A549 (cell line): ENCODE data around the gene FAM110C. TPM values are rescaled to one million over a fixed set of nuclear protein-coding genes. Genes with fewer than 3 reads are reported as not detected.

ENCODE experiments used
- ATAC-seq, 2 experiments: fragments of 200-7000 bp in 1 of 2; fragments of >200 bp in 1 of 2; cut with Nextera tagmentation in 1 of 2; cut with Tn5 transposase in 1 of 2; 3 replicates each; pipeline versions ENCODE4 v1.8.0 to v1.9.1; 2018 to 2020; ENCODE audit warnings: mild to moderate bottlenecking in 1 of 2, moderate library complexity in 1 of 2
- CTCF ChIA-PET: fragments of 300-600 bp; sonication (Branson Sonifier 250); formaldehyde crosslinking; extraction: SDS; loops from one replicate; lab custom pipeline; 2021; ENCODE audit warnings: antibody characterized with exemption, inconsistent platforms; lab: Yijun Ruan, JAX
- POLR2A ChIA-PET: fragments of 350-600 bp; formaldehyde crosslinking; extraction: SDS; loops from one replicate; lab custom pipeline; 2021; ENCODE audit warnings: antibody characterized with exemption, inconsistent platforms; lab: Yijun Ruan, JAX
- DNase-seq, 2 experiments: peaks; one replicate each; pipeline versions ENCODE4 v3.0.0 to v3.0.0-alpha.2; 2011 to 2016; ENCODE audit warnings: low read depth in 1 of 2, low spot score in 1 of 2
- FAIRE-seq: peaks from 2 replicates; lab custom pipeline; 2011; peaks lifted over from hg19 to GRCh38; lab: Jason Lieb, UNC
- H3K27ac ChIP-seq, 2 experiments: fragments of >200 bp; sonication (Bioruptor Twin); formaldehyde crosslinking; 3 replicates each; pipeline ENCODE4 v1.5.1; 2016 to 2017
- H3K4me1 ChIP-seq: fragments of >200 bp; sonication (Bioruptor Twin); formaldehyde crosslinking; 3 replicates; pipeline ENCODE4 v1.6.1; 2016
- H3K4me2 ChIP-seq: fragments of >200 bp; sonication (Bioruptor Twin); formaldehyde crosslinking; 3 replicates; pipeline ENCODE4 v1.6.1; 2016
- H3K4me3 ChIP-seq: fragments of >200 bp; sonication (Bioruptor Twin); formaldehyde crosslinking; 3 replicates; pipeline ENCODE4 v1.5.1; 2016
- H3K9me3 ChIP-seq: fragments of >200 bp; sonication (Bioruptor Twin); formaldehyde crosslinking; 3 replicates; pipeline ENCODE4 v1.6.1; 2016
- EHMT2 ChIP-seq: fragments of 200-600 bp; sonication (generic); IDR thresholded peaks from 2 replicates; pipeline ENCODE4 v1.6.1; 2016; ENCODE audit warnings: antibody characterized with exemption, low read depth, mild to moderate bottlenecking, moderate library complexity
- ELK1 ChIP-seq: fragments of 150-350 bp; IDR thresholded peaks from 2 replicates; pipeline ENCODE4 v1.6.1; 2014; ENCODE audit warnings: low read depth, mild to moderate bottlenecking, low read length
- ESRRA ChIP-seq: fragments of 150-350 bp; IDR thresholded peaks from 2 replicates; pipeline ENCODE4 v1.6.1; 2014; ENCODE audit warnings: mild to moderate bottlenecking, low read length, borderline replicate concordance
- FOXS1 ChIP-seq: fragments of 250-450 bp; sonication (Bioruptor Pico); IDR thresholded peaks from 2 replicates; pipeline ENCODE4 v1.5.0; 2020; ENCODE audit warnings: mild to moderate bottlenecking, moderate library complexity
- HOXB5 ChIP-seq: fragments of 250-450 bp; sonication (Bioruptor Pico); IDR thresholded peaks from 2 replicates; pipeline ENCODE4 v1.5.0; 2020; ENCODE audit warnings: mild to moderate bottlenecking, moderate library complexity
- MAX ChIP-seq: IDR thresholded peaks from 2 replicates; pipeline ENCODE4 v1.6.1; 2012
- NFE2L2 ChIP-seq: fragments of 150-350 bp; conservative IDR thresholded peaks from 2 replicates; pipeline ENCODE4 v1.6.1; 2014; ENCODE audit warnings: low read length
- RAD21 ChIP-seq, 2 experiments: fragments of >200 bp in 1 of 2; sonication (Bioruptor Twin) in 1 of 2; formaldehyde crosslinking in 1 of 2; IDR thresholded peaks in 1 of 2; conservative IDR thresholded peaks in 1 of 2; 2 replicates in 1 of 2; 3 replicates in 1 of 2; pipeline ENCODE4 v1.6.1; 2012 to 2018; ENCODE audit warnings: inconsistent platforms in 1 of 2
- RNF2 ChIP-seq: fragments of 200-600 bp; sonication (generic); IDR thresholded peaks from 2 replicates; pipeline ENCODE4 v1.6.1; 2016; ENCODE audit warnings: low read depth, mild to moderate bottlenecking, antibody characterized with exemption, moderate library complexity, borderline replicate concordance
- ZSCAN20 ChIP-seq: fragments of 250-450 bp; sonication (Bioruptor Pico); IDR thresholded peaks from 2 replicates; pipeline ENCODE4 v1.8.0; 2022; ENCODE audit warnings: mild to moderate bottlenecking, moderate library complexity
- WGBS: methylation state at CpG from one replicate; pipeline ENCODE4 v1.1.6; 2017; ENCODE audit errors: missing lambda C conversion rate; 5-methylcytosine and 5-hydroxymethylcytosine counted together
- polyA minus RNA-seq: library from RNA; depleted of rRNA, polyadenylated mRNA; stranded (reverse); fragments of >200 nt; gene quantifications from 2 replicates; pipeline ENCODE4 v1.2.3, GENCODE V29; 2011; rRNA and poly(A)+ RNA removed
- polyA plus RNA-seq, 4 experiments: library from polyadenylated mRNA; depleted of rRNA in 3 of 4; stranded (reverse); fragments of >200 nt; fragmentation: RNase III in 1 of 4; extraction: RNeasy Plus Mini Kit Qiagen cat#74134 plus additional on column Dnase treatment in 1 of 4; gene quantifications; 2 replicates in 3 of 4; 3 replicates in 1 of 4; pipeline ENCODE4 v1.2.3, GENCODE V29; 2011 to 2017
- TF ChIP-seq, protein P1 (sequence below): fragments of 200-600 bp; sonication (generic); IDR thresholded peaks from 2 replicates; pipeline ENCODE4 v1.6.1; 2016; ENCODE audit warnings: antibody characterized with exemption, mild to moderate bottlenecking, moderate library complexity
- TF ChIP-seq, protein P2 (sequence below): IDR thresholded peaks from 2 replicates; pipeline ENCODE4 v1.6.1; 2012; ENCODE audit warnings: low read depth, borderline replicate concordance
- TF ChIP-seq, protein P3 (sequence below): fragments of 450-650 bp; IDR thresholded peaks from 2 replicates; pipeline ENCODE4 v1.6.1; 2014; ENCODE audit warnings: antibody characterized with exemption

FAM110C gene
- polyA plus RNA-seq (2011; rRNA removed) = 0.35 and 0.53 TPM in 2 replicates
- polyA plus RNA-seq (2012; cell fraction: cytosol; rRNA removed) = 0.05 and 0.12 TPM in 2 replicates
- polyA plus RNA-seq (2012; cell fraction: nucleus; rRNA removed) = 0.08 and 0.12 TPM in 2 replicates
- polyA plus RNA-seq (2017; fragmentation: RNase III; extraction: RNeasy Plus Mini Kit Qiagen cat#74134 plus additional on column Dnase treatment) = 0.04 to 0.17 TPM (median 0.08 TPM) in 3 replicates
- 0.10 and 0.62 TPM in 2 replicates for polyA minus RNA-seq

GRCh38 chr2:46471-47345 lies at the start of gene FAM110C:
Gene FAM110C, minus strand, starts transcription at chr2:46505. Its CDS starts 120 bp downstream, at chr2:46385.
- peak in 1 of 2 experiments; percentile 16 for DNase-seq
- CTCF ChIA-PET = no interaction called here
- Histone ChIP-seq H3K4me1 (peaks cover 8% of the 10 kb centered on the region; the same call in 1 of the 3 replicates), H3K4me2 (peak within 1 kb of the TSS; percentile 81), H3K4me3 (peak within 1 kb of the TSS; percentile 51), H3K9me3 (no peaks in the 10 kb centered on the region)
- POLR2A ChIA-PET = no interaction called here
- 21% methylated on average over 28 of the region's 75 CpGs for whole genome bisulfite sequencing
- TF ChIP-seq RNF2 = 0 out of 2 replicates have a peak, but pooled peaks have one; percentile 36
- no peak for TF ChIP-seq MAX
- TF ChIP-seq, all 56 proteins: peak for 1
- H3K27ac ChIP-seq = peak within 1 kb of the TSS in 1 of 2 experiments; percentile 55; a peak in 2 of 6 replicates
- peak; percentile 41 to 66; a peak in 4 of 6 replicates for ATAC-seq
- no peak for FAIRE-seq

DNA sequence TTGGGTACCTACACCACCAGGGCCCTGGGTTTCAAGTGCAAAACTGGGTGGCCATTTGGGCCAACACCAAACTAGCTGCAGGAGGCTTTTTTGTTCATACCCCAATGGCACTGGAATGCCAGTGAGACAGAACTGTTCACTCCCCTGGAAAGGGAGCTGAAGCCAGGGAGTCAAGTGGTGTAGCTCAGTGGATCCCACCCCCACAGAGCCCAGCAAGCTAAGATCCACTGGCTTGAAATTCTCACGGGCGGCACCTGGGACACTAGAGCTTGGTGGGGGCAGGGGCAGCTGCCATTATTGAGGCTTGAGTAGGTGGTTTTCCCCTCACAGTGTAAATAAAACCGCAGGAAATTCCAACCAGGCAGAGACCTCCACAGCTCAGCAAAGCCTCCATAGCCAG lies 46.0 kb upstream of the FAM110C start:
- Histone ChIP-seq H3K4me3 (no peak overlapping the region), H3K4me2 (no peak overlapping the region), H3K4me1 (no peaks in the 10 kb centered on the region), H3K27ac (no peak overlapping the region), H3K9me3 (no peaks in the 10 kb centered on the region; the same call in 2 of the 3 replicates)
- ChIA-PET CTCF (interaction anchor here (1.9 kb wide), 1 partner anchor 11 kb away, joined by 5 read pairs; no protein-coding TSS in a partner anchor), POLR2A (no interaction called here)
- TF ChIP-seq RAD21 (conservative IDR thresholded peaks at IDR 0.05 in 1 of 2, IDR thresholded peaks at IDR 0.05 in 1 of 2) = no peak
- TF ChIP-seq, protein P1, sequence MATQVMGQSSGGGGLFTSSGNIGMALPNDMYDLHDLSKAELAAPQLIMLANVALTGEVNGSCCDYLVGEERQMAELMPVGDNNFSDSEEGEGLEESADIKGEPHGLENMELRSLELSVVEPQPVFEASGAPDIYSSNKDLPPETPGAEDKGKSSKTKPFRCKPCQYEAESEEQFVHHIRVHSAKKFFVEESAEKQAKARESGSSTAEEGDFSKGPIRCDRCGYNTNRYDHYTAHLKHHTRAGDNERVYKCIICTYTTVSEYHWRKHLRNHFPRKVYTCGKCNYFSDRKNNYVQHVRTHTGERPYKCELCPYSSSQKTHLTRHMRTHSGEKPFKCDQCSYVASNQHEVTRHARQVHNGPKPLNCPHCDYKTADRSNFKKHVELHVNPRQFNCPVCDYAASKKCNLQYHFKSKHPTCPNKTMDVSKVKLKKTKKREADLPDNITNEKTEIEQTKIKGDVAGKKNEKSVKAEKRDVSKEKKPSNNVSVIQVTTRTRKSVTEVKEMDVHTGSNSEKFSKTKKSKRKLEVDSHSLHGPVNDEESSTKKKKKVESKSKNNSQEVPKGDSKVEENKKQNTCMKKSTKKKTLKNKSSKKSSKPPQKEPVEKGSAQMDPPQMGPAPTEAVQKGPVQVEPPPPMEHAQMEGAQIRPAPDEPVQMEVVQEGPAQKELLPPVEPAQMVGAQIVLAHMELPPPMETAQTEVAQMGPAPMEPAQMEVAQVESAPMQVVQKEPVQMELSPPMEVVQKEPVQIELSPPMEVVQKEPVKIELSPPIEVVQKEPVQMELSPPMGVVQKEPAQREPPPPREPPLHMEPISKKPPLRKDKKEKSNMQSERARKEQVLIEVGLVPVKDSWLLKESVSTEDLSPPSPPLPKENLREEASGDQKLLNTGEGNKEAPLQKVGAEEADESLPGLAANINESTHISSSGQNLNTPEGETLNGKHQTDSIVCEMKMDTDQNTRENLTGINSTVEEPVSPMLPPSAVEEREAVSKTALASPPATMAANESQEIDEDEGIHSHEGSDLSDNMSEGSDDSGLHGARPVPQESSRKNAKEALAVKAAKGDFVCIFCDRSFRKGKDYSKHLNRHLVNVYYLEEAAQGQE = no peak
- no peak for TF ChIP-seq ELK1
- TF ChIP-seq NFE2L2 = no peak
- TF ChIP-seq, protein P2, sequence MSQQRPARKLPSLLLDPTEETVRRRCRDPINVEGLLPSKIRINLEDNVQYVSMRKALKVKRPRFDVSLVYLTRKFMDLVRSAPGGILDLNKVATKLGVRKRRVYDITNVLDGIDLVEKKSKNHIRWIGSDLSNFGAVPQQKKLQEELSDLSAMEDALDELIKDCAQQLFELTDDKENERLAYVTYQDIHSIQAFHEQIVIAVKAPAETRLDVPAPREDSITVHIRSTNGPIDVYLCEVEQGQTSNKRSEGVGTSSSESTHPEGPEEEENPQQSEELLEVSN = no peak
- no peak for ATAC-seq
- 3% methylated on average over 3 of the region's 3 CpGs for WGBS
- DNase-seq = no peak
- FAIRE-seq = no peak

DNA sequence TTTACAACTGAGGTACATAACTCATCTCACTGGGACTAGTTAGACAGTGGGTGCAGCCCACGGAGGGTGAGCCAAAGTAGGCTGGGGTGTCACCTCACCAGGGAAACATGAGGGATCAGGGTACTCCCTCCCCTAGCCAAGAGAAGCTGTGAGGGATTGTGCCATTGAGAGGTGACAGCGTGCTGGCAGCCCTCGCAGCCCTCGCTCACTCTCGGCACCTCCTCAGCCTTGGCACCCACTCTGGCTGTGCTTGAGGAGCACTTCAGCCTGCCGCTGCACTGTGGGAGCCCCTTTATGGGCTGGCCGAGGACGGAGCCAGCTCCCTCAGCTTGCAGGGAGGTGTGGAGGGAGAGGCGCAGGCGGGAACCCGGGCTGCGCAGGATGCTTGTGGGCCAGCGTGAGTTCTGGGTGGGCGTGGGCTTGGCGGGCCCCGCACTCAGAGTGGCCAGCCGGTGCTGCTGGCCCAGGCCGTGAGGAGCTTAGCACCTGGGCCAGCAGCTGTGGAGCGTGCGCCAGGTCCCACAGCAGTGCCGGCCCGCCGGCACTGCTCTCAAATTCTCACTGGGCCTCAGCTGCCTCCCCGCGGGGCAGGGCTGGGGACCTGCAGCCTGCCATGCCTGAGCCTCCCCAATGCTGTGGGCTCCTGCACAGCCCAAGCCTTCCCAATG lies 44.5 kb upstream of the FAM110C start:
- no peak overlapping the region for H3K4me2 ChIP-seq
- no peaks in the 10 kb centered on the region for H3K4me1 ChIP-seq
- H3K9me3 ChIP-seq = no peaks in the 10 kb centered on the region
- no peak for ATAC-seq
- H3K4me3 ChIP-seq = no peak overlapping the region
- ChIA-PET CTCF (interaction anchor here (1.9 kb wide), 1 partner anchor 10 kb away, joined by 5 read pairs; no protein-coding TSS in a partner anchor), POLR2A (no interaction called here)
- WGBS = 28% methylated on average over 11 of the region's 25 CpGs
- no peak for FAIRE-seq
- TF ChIP-seq HOXB5 = no peak
- TF ChIP-seq EHMT2 = no peak
- no peak for TF ChIP-seq ESRRA
- TF ChIP-seq, protein P3, sequence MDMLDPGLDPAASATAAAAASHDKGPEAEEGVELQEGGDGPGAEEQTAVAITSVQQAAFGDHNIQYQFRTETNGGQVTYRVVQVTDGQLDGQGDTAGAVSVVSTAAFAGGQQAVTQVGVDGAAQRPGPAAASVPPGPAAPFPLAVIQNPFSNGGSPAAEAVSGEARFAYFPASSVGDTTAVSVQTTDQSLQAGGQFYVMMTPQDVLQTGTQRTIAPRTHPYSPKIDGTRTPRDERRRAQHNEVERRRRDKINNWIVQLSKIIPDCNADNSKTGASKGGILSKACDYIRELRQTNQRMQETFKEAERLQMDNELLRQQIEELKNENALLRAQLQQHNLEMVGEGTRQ = no peak
- TF ChIP-seq FOXS1 (CRISPR knock-in tag) = no peak
- no peak for TF ChIP-seq ZSCAN20
- no peak overlapping the region for H3K27ac ChIP-seq
- DNase-seq = no peak
